SKM-1 (cell line): ENCODE results near the gene LPP.

Experiments used
- DNase-seq: peaks from one replicate; lab custom pipeline; 2025; ENCODE audit not compliant: unreplicated experiment; lab: John Stamatoyannopoulos, UW

The LPP gene

GRCh38 chr3:188469228-188469885 lies 315.4 kb downstream of the LPP start:
- DNase-seq: no peak

- DNase-seq: no peak
Observed at GRCh38 chr3:188470508-188471130, 316.7 kb downstream of the LPP start.

- DNase-seq: no peak
Observed at GRCh38 chr3:188471723-188472122, 317.8 kb downstream of the LPP start.

GRCh38 chr3:188472336-188472735 lies 318.4 kb downstream of the LPP start:
- DNase-seq: no peak

GRCh38 chr3:188473045-188473444 lies 319.1 kb downstream of the LPP start:
- no peak for DNase-seq

- DNase-seq: no peak
Observed at GRCh38 chr3:188473591-188474288, 319.8 kb downstream of the LPP start.

GRCh38 chr3:188476935-188477334 lies 323.0 kb downstream of the LPP start:
- no peak for DNase-seq

- DNase-seq: no peak
Observed at GRCh38 chr3:188480011-188480410, 326.1 kb downstream of the LPP start.

GRCh38 chr3:188482929-188483328 lies 329.0 kb downstream of the LPP start:
- no peak for DNase-seq

- no peak for DNase-seq
Observed at GRCh38 chr3:188486126-188486525, 332.2 kb downstream of the LPP start.

- DNase-seq: no peak
Observed at GRCh38 chr3:188486952-188487351, 333.0 kb downstream of the LPP start.

- DNase-seq: no peak
Observed at GRCh38 chr3:188487652-188488051, 333.7 kb downstream of the LPP start.

GRCh38 chr3:188488801-188489200 lies 334.8 kb downstream of the LPP start:
- DNase-seq: no peak

- no peak for DNase-seq
Observed at GRCh38 chr3:188489639-188490405, 335.9 kb downstream of the LPP start.

- DNase-seq: no peak
Observed at GRCh38 chr3:188490416-188490815, 336.5 kb downstream of the LPP start.

GRCh38 chr3:188491276-188491687 lies 337.3 kb downstream of the LPP start:
- DNase-seq: no peak

GRCh38 chr3:188496390-188496789 lies 342.4 kb downstream of the LPP start:
- no peak for DNase-seq

- DNase-seq: no peak
Observed at GRCh38 chr3:188497021-188497420, 343.1 kb downstream of the LPP start.

- no peak for DNase-seq
Observed at GRCh38 chr3:188503647-188504046, 349.7 kb downstream of the LPP start.

- DNase-seq: no peak
Observed at GRCh38 chr3:188505151-188505550, 351.2 kb downstream of the LPP start.

- DNase-seq: no peak
Observed at GRCh38 chr3:188505911-188506310, 352.0 kb downstream of the LPP start.

GRCh38 chr3:188506446-188506845 lies 352.5 kb downstream of the LPP start:
- DNase-seq: no peak
